ENCODE results near the gene TCTN1. TPM values are rescaled to one million over a fixed set of nuclear protein-coding genes. Genes with fewer than 3 reads are reported as not detected.

The TCTN1 gene
- total RNA-seq, 4 donors from 2014 or later: 4.4 to 15.6 (median 8.8) TPM

DNA sequence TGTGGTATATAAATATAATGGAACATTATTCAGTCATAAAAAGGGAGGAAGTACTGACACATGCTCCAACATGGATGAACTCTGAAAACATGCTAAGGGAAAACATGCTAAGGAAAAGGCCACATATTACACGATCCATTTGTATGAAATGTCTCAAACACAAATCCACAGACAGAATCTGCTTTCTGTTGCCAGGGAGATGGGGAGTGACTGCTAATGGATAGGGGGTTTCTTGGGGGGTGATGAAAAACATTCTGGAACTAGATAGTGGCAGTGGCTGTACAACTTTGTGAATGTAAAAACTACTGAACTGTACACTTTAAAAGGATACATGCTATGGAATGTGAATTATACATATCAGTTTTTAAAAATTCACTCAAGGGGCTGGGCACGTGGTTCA lies 37.4 kb upstream of the TCTN1 start:
- Histone ChIP-seq H3K27ac (peak overlapping the region; percentile 53 to 95 (median 88)), H3K4me3 (no peak overlapping the region), H3K4me1 (peaks cover 32 to 78% (median 60%) of the 10 kb centered on the region in 3 donors), H3K27me3 (no peaks in the 10 kb centered on the region), H3K36me3 (no peaks in the 10 kb centered on the region), H3K9me3 (peaks cover 0 to 8% (median 0%) of the 10 kb centered on the region in 3 donors)
- intact Hi-C loops (cut with DNase I): no loop called here
- TF ChIP-seq, protein P1, sequence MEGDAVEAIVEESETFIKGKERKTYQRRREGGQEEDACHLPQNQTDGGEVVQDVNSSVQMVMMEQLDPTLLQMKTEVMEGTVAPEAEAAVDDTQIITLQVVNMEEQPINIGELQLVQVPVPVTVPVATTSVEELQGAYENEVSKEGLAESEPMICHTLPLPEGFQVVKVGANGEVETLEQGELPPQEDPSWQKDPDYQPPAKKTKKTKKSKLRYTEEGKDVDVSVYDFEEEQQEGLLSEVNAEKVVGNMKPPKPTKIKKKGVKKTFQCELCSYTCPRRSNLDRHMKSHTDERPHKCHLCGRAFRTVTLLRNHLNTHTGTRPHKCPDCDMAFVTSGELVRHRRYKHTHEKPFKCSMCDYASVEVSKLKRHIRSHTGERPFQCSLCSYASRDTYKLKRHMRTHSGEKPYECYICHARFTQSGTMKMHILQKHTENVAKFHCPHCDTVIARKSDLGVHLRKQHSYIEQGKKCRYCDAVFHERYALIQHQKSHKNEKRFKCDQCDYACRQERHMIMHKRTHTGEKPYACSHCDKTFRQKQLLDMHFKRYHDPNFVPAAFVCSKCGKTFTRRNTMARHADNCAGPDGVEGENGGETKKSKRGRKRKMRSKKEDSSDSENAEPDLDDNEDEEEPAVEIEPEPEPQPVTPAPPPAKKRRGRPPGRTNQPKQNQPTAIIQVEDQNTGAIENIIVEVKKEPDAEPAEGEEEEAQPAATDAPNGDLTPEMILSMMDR (IDR thresholded peaks at IDR 0.05): no peak
- TF ChIP-seq POLR2A (IDR thresholded peaks at IDR 0.05): no peak
- DNase-seq: no peak
- WGBS, 2 donors: 88 to 95% methylated on average over 2 of the region's 2 CpGs

DNA sequence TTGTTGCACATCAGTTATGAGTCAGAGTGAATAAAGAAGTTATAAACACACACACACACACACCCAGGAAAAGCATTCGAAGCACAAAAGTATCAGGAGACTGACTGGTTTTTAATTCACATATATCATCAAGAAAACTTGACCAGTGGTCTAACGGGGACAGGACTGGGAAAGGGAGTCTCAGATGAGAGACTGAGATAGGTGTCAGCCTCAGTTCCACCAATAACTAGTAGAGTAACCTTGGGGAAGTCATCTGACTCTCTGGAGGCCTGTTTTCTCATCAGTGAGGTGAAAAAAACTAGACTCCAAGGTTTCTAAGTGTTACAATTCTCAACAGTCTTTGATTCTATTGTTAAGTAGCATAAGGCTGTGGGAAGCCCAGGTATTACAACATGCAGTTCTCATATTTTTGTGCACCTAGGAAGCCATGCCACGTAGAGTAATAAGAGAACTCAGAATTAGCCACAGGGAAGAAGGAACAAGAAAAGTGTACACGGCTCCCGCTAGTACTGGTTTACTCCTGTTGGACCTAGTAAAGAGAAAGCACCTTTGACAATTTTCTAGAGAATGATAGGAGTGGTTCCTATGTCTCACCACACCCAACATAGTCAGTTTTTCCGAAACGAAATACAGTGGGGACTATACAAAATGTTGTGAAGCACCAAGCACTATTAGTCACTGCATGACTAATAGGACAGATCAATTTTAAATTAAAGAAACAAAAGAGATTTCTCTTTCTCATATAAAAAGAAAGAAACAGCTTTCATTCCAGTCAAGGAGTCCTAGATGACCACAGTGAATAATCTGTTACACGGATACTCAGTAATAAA lies 35.9 kb upstream of the TCTN1 start:
- Histone ChIP-seq H3K9me3 (no peaks in the 10 kb centered on the region), H3K36me3 (no peaks in the 10 kb centered on the region), H3K27ac (peak overlapping the region; percentile 84 to 95 (median 91)), H3K27me3 (no peaks in the 10 kb centered on the region), H3K4me3 (peak overlapping the region in 2 of 4 donors; percentile 14 to 42), H3K4me1 (peaks cover 32 to 84% (median 60%) of the 10 kb centered on the region in 3 donors)
- WGBS, 2 donors: 10 to 11% methylated on average over 8 of the region's 8 CpGs
- intact Hi-C loops (cut with DNase I): no loop called here
- TF ChIP-seq, protein P1 (IDR thresholded peaks at IDR 0.05): no peak
- no peak for TF ChIP-seq POLR2A (IDR thresholded peaks at IDR 0.05)
- no peak for DNase-seq

DNA sequence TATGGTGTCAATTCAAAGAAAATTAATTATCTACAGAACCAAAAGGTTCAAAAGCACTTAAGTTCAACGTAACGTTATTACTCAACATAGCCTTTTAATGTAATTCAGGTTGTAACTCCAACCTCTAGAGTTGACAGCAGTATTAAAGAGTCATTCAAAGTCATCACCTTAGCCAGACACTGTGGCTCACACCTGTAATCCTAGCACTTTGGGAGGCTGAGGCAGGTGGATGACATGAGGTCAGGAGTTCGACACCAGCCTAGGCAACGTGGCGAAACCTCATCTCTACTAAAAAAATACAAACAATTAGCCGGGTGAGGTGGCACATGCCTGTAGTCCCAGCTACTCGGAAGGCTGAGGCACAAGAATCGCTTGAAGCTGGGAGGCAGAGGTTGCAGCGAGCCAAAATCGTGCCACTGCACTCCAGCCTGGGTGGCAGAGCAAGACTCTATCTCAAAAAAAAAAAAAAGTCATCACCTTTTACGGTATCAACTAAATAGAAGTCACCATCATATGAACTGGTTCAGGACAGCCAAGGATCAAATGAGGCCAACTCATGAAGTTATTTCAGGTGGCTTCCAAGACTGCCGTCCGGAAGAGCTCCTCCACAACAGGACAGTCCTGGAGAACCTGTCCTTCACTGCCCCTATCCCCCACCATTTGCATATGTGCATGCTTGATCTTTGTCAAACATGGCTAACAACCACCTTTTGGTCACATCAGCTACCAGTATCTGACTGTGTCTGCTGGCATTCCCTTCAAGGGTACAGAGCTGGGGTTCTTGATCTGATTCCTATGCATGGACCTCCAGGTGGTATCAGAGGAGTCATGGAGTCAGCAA lies 35.0 kb upstream of the TCTN1 start:
- H3K9me3 ChIP-seq: no peaks in the 10 kb centered on the region
- 43 to 51% methylated on average over 13 of the region's 13 CpGs for WGBS, 2 donors
- no peaks in the 10 kb centered on the region for H3K36me3 ChIP-seq
- TF ChIP-seq POLR2A (IDR thresholded peaks at IDR 0.05): no peak
- TF ChIP-seq, protein P1 (IDR thresholded peaks at IDR 0.05): no peak
- peak overlapping the region in 1 of 4 donors; percentile 42 for H3K4me3 ChIP-seq
- DNase-seq: no peak
- intact Hi-C loops (cut with DNase I): no loop called here
- peaks cover 29 to 86% (median 65%) of the 10 kb centered on the region in 3 donors for H3K4me1 ChIP-seq
- H3K27ac ChIP-seq: peak overlapping the region; percentile 84 to 95 (median 91)
- no peaks in the 10 kb centered on the region for H3K27me3 ChIP-seq

DNA sequence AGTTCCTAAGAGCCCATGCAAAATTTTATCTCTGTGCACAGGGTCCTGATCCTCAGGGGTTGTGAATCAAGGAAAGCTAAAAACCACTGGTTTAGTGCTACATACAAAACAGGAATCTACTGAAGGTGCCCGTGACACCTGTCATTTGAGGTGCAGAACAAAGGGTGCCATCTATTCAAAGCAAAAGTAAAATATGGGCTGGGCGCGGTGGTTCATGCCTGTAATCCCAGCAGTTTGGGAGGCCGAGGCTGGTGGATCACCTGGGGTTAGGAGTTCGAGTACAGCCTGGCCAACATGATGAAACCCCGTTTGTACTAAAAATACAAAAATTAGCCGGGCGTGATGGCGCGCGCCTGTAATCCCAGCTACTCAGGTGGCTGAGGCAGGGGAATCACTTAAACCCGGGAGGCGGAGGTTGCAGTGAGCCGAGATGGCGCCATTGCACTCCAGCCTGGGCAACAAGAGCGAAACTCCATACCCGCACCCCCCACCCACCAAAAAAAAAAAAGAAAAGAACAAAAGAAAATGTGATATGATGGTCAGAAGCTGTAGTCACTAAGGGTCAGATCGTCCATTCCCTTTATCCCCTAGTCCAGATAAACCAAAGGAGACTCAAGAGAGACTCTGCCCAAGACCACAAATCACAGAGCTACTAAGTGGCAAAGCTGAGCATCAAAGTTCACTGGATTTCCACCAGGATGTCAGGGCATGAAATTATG lies 34.2 kb upstream of the TCTN1 start:
- no peak for TF ChIP-seq POLR2A (IDR thresholded peaks at IDR 0.05)
- TF ChIP-seq, protein P1 (IDR thresholded peaks at IDR 0.05): no peak
- no peaks in the 10 kb centered on the region for H3K36me3 ChIP-seq
- peaks cover 36 to 88% (median 66%) of the 10 kb centered on the region in 3 donors for H3K4me1 ChIP-seq
- DNase-seq: no peak
- intact Hi-C loops (cut with DNase I): no loop called here
- H3K27me3 ChIP-seq: no peaks in the 10 kb centered on the region
- H3K27ac ChIP-seq: peak overlapping the region; percentile 59 to 95 (median 88)
- 74 to 79% methylated on average over 17 to 18 of the region's 18 CpGs for WGBS, 2 donors
- no peaks in the 10 kb centered on the region for H3K9me3 ChIP-seq
- peak overlapping the region in 1 of 4 donors; percentile 99 for H3K4me3 ChIP-seq
